ENCODE data around the gene DHRS13.

DNA sequence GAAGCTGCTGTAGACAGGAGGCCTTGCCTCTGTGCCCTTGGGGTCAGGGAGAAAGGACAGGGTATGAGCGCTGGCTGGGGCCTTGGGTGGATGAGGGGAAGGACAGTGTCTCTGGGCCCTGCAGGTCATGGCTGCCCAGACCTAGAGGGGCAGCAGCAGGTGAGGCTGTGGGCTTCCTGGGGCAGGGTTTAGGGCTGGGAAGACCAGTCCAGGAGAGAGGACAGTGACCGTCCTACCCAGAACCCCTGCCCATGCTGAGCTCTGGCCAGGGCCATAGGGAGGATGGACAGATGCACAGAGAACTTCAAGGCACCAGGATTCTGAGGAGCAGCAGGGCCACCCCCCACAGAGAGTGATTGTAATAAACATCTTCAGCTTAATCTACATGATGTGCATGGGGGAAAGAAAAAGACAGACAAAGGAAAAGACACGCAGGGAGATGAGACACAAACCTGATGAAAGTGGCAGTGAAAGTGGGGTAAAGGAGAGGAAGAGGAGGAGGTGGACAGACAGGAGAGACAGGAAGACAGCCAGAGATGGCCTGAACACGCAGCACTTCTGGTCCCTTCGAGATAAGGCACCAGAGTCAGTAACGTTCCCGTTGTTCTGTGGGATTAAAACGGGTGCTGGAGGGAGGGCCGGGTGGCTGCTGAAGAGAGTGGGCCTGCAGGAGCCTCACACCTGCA, 22.9 kb downstream of the DHRS13 start:
- TF ChIP-seq, protein P1, sequence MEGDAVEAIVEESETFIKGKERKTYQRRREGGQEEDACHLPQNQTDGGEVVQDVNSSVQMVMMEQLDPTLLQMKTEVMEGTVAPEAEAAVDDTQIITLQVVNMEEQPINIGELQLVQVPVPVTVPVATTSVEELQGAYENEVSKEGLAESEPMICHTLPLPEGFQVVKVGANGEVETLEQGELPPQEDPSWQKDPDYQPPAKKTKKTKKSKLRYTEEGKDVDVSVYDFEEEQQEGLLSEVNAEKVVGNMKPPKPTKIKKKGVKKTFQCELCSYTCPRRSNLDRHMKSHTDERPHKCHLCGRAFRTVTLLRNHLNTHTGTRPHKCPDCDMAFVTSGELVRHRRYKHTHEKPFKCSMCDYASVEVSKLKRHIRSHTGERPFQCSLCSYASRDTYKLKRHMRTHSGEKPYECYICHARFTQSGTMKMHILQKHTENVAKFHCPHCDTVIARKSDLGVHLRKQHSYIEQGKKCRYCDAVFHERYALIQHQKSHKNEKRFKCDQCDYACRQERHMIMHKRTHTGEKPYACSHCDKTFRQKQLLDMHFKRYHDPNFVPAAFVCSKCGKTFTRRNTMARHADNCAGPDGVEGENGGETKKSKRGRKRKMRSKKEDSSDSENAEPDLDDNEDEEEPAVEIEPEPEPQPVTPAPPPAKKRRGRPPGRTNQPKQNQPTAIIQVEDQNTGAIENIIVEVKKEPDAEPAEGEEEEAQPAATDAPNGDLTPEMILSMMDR (IDR thresholded peaks at IDR 0.05; ENCODE audit: low read length): no peak
- TF ChIP-seq EZH2 (IDR thresholded peaks at IDR 0.05; ENCODE audit: borderline replicate concordance, low read length): no peak
